T-helper 2 cell treated with Interferon-gamma antibody and Interleukin-4, amounts not matched to agents 5 μg/mL and 100 μg/mL, for 36 hours (primary cell): ENCODE data around the gene AHSA1.

Experiments used
- DNase-seq: peaks from one replicate; pipeline ENCODE4 v3.0.0; 2021; ENCODE audit warnings: low spot score
- H3K27ac Mint-ChIP-seq: one replicate; pipeline ENCODE4 v1.8.0; 2021; ENCODE audit warnings: mild to moderate bottlenecking, mixed read lengths
- H3K27me3 Mint-ChIP-seq: one replicate; pipeline ENCODE4 v1.8.0; 2021; ENCODE audit warnings: low read depth, mixed read lengths
- H3K36me3 Mint-ChIP-seq: one replicate; pipeline ENCODE4 v1.8.0; 2021; ENCODE audit warnings: low read depth, mixed read lengths
- H3K4me1 Mint-ChIP-seq: one replicate; pipeline ENCODE4 v1.8.0; 2021; ENCODE audit warnings: low read depth, mixed read lengths
- H3K4me3 Mint-ChIP-seq: one replicate; pipeline ENCODE4 v1.8.0; 2022; ENCODE audit warnings: mild to moderate bottlenecking, moderate library complexity, mixed read lengths
- H3K9me3 Mint-ChIP-seq: one replicate; pipeline ENCODE4 v1.8.0; 2021; ENCODE audit warnings: mixed read lengths

The AHSA1 gene

DNA sequence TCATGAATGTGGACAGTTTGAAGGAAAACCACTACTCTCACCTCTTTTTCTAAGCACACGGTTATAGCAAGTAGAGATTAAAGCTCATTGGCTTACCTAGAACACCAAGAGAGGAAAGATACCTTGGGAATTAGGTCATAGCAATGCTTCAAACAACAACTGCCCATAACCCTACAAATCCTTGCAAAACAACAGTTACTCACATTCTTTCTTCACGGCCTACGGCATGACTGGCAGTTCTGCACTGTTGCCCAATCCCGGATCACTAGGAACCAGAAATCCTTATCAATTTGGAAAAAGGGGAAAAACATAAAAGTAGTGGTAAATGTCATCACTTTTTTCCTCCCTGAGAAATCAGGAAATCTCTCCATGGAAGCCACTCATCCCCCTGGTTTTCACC lies 50.4 kb downstream of the AHSA1 start:
- peaks cover 30% of the 10 kb centered on the region for H3K36me3 Mint-ChIP-seq
- H3K4me3 Mint-ChIP-seq: no peak overlapping the region
- no peaks in the 10 kb centered on the region for H3K27me3 Mint-ChIP-seq
- no peaks in the 10 kb centered on the region for H3K4me1 Mint-ChIP-seq
- DNase-seq: no peak
- H3K27ac Mint-ChIP-seq: no peak overlapping the region
- H3K9me3 Mint-ChIP-seq: peaks cover 1% of the 10 kb centered on the region

DNA sequence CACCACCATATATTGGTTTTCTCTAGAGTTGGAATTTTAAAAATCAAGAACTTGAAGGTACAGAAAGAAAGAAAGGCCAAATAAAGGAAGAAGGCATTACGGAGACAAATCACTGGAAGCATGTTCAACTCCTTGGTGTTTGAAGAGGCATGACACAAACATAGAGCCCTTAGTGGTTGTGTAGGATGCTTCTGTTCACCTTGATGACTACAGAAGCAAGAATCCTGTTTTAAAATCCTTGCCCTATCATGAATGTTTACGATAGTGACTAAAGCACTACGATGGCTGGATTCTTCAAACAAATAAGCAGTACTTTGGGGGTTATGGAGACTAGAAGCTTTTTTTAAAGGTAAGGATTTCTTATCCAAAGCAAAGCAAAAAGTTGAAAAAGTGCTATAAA lies 51.0 kb downstream of the AHSA1 start:
- H3K9me3 Mint-ChIP-seq: no peaks in the 10 kb centered on the region

DNA sequence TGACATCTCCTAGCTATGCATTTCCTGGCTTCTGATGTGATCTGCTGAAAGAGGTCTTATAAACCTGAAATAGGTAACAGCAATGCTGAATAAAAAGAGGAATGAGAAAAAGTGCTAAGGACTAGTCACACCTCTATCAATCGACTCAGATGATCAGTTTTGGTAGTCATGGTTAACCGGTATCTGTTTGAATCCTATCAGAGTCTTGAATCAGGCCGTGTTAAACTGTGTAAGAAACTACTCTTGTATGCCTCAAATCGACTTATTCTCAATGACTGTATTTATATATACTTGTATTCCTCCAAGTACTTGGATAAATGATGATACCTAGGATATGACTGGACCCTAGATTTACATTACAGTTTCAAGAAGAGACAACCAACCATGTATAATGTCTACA lies 51.5 kb downstream of the AHSA1 start:
- DNase-seq: no peak
- Mint-ChIP-seq H3K27me3 (no peaks in the 10 kb centered on the region), H3K4me3 (no peak overlapping the region), H3K9me3 (no peaks in the 10 kb centered on the region), H3K36me3 (peaks cover 31% of the 10 kb centered on the region), H3K4me1 (no peaks in the 10 kb centered on the region), H3K27ac (no peak overlapping the region)

More for the DNA sequence above, 51.0 kb downstream of the AHSA1 start:
- no peaks in the 10 kb centered on the region for H3K27me3 Mint-ChIP-seq
- H3K27ac Mint-ChIP-seq: no peak overlapping the region
- H3K4me3 Mint-ChIP-seq: no peak overlapping the region
- no peaks in the 10 kb centered on the region for H3K4me1 Mint-ChIP-seq
- peaks cover 31% of the 10 kb centered on the region for H3K36me3 Mint-ChIP-seq
- no peak for DNase-seq

DNA sequence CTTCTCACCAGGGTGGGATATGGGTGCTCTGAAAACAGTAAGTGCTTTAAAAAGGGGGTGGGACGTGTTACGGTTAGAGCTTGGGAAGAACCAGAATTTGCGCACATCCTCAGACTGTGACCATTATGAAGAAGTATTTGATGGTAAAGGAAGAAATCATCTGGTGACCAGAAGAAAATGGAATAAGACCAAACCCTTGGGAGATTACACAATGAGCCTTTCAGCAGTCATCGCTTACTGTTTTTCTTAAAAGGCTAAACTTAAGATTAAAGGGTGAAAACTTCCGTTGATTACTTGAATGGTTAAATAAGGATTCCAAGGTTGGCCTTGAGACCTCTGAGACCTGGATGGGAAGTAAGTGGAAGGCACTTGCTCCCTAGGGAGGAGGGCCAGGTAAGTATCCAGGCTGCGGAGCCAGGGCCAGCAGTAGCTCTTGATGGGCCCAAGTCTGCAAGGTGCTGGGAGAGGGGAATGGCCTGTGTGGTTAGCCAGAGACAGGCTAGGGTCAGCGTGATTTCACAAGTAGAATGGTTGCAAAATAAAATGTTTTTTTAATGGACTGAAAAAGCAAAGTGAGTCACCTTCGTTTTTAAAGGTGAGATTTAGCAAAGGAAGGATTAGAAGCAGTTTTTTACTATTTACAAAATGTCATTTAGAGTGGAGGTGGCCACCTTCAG lies 53.7 kb downstream of the AHSA1 start:
- no peak overlapping the region for H3K27ac Mint-ChIP-seq
- no peaks in the 10 kb centered on the region for H3K27me3 Mint-ChIP-seq
- H3K9me3 Mint-ChIP-seq: no peaks in the 10 kb centered on the region
- no peak overlapping the region for H3K4me3 Mint-ChIP-seq
- H3K36me3 Mint-ChIP-seq: peaks cover 31% of the 10 kb centered on the region
- DNase-seq: no peak
- H3K4me1 Mint-ChIP-seq: no peaks in the 10 kb centered on the region

DNA sequence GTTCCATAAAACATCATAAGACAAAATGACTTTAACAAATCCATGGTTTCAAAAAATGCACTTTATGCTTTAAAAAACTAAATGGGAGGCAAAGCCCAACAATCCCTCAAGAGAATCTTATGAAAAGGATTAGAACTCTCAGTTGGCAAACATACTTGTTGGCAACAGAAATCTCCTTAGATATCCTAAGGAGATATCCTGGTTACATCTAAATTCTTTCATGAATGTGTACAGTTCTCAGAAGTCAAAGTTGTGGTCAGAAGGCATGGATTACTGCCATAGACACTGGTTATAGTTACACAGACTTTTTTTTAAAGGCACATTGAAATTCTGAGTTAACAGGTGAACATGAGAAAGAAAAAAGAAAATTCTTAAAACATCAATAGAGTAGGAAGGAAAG lies 58.2 kb downstream of the AHSA1 start:
- Mint-ChIP-seq H3K4me1 (no peaks in the 10 kb centered on the region), H3K4me3 (no peak overlapping the region), H3K36me3 (peaks cover 41% of the 10 kb centered on the region), H3K27me3 (no peaks in the 10 kb centered on the region), H3K9me3 (no peaks in the 10 kb centered on the region), H3K27ac (no peak overlapping the region)
- no peak for DNase-seq
